ENCODE data around the gene VMP1.
A peak's percentile ranks its signal among the peaks of the same experiment; 100 is the strongest.

Gene VMP1

DNA sequence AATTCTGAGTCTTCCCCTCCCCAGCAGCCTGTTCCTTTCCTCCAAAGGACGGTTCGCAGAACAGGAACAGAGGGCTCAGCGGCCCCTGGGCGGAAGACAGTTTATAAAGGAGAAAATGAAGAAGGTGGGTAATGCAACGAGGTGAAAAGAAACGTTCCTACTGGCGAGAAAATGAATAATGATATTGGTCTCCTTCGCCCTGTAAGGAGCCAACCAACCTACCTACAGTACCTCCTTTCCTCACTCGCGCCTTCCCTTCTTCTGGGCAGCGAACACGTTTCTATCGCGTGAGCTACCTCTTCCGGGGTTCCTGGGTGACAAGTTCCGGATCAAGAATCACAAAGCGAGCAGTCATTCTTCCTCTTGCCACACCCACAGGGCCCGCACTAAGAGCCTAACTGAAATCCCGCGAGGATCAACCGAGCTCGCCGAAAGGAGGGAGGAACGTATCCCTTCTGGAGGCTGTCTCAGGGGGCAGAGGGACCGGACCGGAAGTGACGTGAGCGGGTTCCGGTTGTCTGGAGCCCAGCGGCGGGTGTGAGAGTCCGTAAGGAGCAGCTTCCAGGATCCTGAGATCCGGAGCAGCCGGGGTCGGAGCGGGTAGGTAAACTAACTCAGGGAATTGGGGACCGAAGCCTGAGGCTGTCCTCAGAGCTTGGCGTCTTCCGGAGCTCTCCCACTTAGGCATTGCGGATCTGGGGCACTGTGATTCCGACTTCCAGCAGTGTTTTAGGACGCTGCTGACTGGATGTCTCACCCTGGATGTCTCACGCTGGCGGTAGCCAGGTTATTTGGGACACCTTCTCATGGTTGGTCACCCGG, at the start of gene VMP1, which contains the start of gene PTRH2:
VMP1 (plus strand) TSS at position 506 of the 822 bp plus-strand sequence. CDS start 23,793 bp downstream, outside the sequence.
PTRH2 (minus strand) TSS at position 282 of the 822 bp plus-strand sequence. CDS start 9,452 bp downstream, outside the sequence.
- DNase-seq, result peak; percentile 83

DNA sequence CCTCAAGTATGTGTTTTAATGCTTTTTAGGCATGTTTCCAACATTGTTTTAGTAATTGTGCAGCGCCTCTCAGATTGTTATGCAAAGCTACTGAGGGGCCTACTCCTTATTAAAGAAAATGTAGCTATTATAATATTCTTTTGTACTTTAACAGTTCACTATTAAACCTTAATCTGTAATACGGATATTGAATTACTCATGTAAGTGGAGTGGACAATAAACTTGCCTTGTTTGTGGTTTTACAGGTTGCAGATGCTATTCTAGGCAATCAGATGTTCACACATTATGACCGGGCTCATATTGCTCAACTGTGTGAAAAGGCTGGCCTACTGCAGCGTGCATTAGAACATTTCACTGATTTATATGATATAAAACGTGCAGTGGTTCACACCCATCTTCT, 41.2 kb upstream of the VMP1 start:
- no peak for DNase-seq

DNA sequence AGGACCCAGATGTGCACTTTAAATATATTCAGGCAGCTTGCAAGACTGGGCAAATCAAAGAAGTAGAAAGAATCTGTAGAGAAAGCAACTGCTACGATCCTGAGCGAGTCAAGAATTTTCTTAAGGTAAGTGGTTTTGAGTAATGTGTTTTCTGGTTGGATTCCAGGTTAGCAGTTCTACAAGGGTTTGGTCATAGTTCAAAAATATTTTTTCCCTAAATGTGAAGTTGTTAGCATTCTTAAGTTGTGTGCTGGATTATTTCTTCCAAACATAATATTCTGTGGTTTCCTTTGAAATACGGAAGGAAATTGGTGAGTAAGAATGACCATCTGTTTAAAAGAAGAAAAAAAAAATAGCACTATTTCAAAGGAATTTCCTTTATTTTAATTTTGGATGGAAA, 38.6 kb upstream of the VMP1 start:
- no peak for DNase-seq

GRCh38 chr17:59669411-59669810, 38.0 kb upstream of the VMP1 start:
- no peak for DNase-seq

DNA sequence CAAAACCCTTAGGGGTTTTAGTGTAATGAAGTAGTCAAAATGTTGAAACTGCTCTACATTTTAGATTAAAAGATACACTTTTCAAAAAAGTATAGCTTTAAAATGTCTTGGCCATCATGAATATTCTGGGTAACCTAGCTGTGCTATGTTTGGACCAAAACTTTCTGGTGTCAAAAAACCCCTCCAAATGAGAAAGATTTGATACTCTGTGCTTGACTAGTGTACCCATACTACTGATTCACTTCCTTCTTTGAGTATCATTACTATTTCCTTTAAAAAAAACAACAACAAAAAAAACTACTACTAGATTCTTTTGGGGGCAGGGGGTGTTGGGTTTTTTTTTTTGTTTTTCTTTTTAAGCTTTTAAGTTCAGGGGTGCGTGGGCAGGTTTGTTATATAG, 37.5 kb upstream of the VMP1 start:
- no peak for DNase-seq

- no peak for DNase-seq
These were observed 36.1 kb upstream of the VMP1 start for GRCh38 chr17:59671386-59671785.

DNA sequence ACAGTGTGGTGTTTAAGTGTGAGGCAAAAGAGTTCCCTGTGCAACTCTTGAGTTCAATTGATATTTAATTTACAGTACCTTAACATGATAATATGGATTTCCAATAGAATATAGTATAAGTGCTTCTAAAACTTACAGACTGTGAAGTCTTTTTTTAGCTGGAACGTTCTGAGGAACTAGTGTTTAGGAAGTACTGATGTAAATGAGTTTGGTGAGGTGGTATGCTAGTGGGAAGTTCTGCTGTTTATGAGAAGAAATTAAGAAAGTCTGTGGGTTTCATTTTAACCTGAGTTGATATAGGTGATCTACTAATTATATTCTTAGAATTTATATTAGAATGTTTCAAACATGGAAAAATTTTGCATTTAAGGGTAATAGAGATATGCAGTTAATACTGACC, 32.2 kb upstream of the VMP1 start:
- DNase-seq, result no peak

- no peak for DNase-seq
These were observed 30.7 kb upstream of the VMP1 start for GRCh38 chr17:59676716-59677115.

DNA sequence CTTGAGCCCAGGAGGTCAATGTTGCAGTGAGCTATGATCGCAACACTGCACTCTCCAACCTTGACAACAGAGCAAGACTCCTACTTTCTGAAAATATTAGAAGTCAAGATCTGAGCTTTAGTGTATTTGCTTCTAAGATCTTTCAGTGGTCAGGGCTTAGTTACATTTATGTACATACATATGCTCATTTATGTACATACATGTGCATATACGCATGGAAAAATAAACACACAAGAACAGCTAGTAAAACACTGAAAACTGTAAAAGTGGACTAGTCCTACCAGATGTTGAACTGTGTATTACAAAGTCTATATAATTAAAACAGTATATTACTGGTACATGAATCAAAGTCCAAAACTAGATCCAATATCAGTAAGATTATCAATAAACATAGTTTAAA, 28.5 kb upstream of the VMP1 start:
- DNase-seq, result no peak

DNA sequence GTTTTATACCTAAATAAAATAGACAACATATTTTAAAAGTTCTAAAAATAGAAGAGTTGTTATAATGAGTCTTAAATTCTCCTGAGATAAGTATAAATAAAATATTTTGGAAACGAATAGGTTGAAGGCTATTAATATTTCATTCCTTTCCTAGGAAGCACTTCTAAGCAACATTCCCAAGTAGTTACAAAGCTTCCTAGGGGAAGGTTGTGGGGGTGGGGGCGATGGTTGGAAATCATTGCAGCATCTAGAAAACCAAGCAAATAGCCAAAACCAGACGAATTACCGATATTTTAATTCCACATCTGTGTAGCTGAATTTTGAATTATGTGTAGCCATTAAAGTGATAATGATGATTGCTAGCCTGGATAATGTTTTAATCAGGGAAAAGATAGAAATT, 27.1 kb upstream of the VMP1 start:
- DNase-seq, result no peak

- no peak for DNase-seq
These were observed 24.2 kb upstream of the VMP1 start for GRCh38 chr17:59683283-59683682.

DNA sequence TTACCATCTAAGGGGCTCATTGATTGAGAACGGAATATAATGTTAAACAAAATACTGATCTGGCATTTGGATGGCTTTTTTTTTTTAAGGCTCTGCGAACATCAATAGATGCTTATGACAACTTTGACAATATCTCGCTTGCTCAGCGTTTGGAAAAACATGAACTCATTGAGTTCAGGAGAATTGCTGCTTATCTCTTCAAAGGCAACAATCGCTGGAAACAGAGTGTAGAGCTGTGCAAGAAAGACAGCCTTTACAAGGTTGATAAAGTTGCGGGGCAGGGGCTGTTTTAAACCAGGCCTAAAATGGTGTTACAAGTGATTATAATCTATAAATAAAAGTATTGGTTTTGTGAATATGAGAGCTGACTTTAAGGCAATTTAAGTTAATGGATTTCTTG, 22.5 kb upstream of the VMP1 start:
- DNase-seq, result no peak

- no peak for DNase-seq
These were observed 19.4 kb upstream of the VMP1 start for GRCh38 chr17:59688008-59688407.

GRCh38 chr17:59688496-59688895, 19.0 kb upstream of the VMP1 start:
- no peak for DNase-seq

- no peak for DNase-seq
These were observed 13.9 kb upstream of the VMP1 start for GRCh38 chr17:59693582-59693981.

GRCh38 chr17:59694344-59694743, 13.1 kb upstream of the VMP1 start:
- DNase-seq, result no peak

DNA sequence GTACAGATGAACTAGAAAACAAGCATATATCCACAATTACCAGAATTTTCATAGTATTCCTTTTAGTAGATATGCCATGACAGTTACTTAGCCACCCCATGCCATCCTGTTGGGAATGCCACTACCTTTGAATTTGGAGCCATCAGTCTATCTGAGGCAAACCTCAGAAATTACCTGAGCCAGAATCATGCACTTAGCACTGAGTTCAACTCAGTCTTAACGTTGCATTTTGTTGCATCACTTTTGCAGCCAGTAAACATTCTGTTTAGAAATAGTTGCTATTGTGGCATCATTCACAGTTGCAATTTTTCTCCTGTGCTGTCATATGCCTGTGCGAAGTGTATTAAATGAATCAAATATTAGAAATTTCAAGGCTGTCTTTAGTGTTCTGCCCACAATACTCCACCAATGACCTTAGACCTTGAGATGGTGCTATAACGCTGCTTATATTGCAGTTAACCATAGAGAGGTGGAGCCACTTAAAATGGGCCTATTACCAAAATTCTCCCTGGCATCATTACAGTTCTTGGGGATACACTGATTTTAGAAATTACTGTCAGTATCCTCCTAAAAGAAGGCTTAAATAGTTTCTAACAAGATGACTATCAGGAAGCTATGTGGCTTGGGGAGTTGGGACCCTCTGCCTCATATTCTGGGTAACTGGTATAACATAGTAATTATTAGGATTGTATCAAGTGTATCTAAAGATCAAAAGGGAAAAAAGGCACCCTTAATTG, 11.3 kb upstream of the VMP1 start:
- no peak for DNase-seq

DNA sequence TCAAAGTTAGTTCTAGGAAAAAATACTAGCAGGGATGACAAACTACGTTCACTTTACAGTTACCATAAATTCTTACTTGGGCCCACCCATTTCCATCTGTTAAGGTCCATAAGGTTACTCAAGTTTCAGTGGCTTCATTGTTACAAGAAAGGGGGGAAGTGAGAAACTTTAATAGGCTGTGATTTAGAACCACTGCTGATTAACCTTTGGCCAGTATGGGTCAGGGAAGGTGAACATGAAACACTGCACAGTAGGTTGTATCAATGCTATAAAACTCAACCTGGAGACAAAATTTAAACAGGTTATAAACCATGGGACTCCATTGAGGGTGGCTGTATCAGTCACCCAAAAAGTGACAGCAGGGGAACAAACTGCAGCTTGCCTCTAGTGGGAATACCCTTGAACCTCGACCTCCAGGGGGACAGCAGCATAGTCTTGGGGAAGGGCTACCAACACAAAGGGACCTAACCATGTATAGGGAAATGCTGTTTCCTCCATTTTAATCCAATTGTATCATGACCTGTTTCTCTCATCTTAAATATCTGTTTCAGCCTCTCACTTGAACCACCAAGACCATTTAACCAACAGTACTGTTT, 10.7 kb upstream of the VMP1 start:
- DNase-seq, result no peak

DNA sequence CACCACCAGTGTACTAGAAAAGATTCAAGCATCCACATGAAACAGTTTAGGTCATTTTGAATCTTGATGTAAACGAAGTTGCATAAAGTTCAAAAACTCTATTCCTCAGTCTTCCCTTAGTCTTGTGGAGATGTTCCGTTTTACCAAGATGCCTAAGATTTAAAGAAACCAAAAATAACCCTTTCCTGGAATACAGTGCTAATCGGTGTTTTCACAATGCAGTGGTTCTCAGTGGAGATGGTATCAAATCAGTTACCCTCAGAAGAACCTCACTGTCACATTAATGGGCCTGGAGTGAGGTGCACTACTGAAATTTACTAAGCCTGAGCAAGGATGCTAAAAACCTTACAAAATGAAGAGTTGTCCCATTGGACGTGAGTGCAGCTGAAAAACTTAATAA, 9.3 kb upstream of the VMP1 start:
- no peak for DNase-seq

DNA sequence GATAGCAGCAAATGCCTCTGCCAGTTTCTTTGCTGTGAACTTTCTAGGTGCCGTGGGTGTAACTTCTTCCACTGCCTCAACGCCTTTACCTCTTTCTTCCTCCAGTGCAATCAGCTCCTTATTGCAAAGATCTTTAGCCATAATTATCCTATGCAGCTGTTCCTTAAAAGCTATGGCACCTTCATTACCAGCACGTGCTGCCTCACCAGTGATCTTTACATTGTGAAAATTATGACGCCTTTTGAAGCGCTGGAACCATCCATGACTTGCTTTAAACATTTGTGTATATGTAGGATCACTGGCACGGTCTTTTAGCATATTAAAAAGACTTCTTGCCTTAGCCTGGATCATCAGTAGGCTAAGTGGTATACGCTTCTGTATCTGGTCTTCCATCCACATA, 8.2 kb upstream of the VMP1 start:
- DNase-seq, result no peak

GRCh38 chr17:59699786-59700185, 7.7 kb upstream of the VMP1 start:
- no peak for DNase-seq

GRCh38 chr17:59702304-59702703, 5.2 kb upstream of the VMP1 start:
- DNase-seq, result no peak

DNA sequence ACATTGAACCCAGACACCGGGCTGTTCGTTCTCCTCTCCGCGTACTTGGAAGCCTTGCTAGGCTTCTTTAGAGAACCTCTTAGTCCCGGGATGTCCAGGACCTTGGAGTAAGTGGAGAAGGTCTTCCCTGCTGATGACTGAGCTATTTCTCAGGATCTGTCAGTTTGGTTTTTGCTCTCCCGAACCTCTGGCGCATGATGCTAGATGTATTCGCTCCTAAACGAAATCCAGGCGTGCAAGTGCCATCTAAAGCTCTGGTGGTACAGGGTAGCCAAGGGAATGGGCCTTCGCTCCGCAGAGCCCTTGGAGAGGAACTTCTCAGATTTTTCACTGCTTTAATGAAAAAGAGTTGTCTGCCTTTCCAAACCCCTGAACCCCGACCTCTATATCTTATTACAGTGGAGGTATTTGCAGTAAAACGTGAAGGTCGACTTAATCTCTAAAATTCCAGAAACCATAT, 547 bp downstream of the VMP1 start:
- no peak for DNase-seq

- DNase-seq, result no peak
These were observed 4.5 kb downstream of the VMP1 start for GRCh38 chr17:59711936-59712335.
